ENCODE measurements around the gene COL27A1.

The COL27A1 gene

GRCh38 chr9:114169029-114169951 is 14.0 kb downstream of the COL27A1 start:
- no peak for DNase-seq

GRCh38 chr9:114169952-114170770 is 14.8 kb downstream of the COL27A1 start:
- no peak for DNase-seq

- no peak for DNase-seq
These were observed 15.6 kb downstream of the COL27A1 start for GRCh38 chr9:114170771-114171461.

GRCh38 chr9:114171500-114171899 is 16.2 kb downstream of the COL27A1 start:
- DNase-seq, result no peak

- DNase-seq, result no peak
These were observed 17.9 kb downstream of the COL27A1 start for GRCh38 chr9:114172981-114173833.

GRCh38 chr9:114174557-114174875 is 19.2 kb downstream of the COL27A1 start:
- no peak for DNase-seq

- DNase-seq, result peak; percentile 70
These were observed 19.8 kb downstream of the COL27A1 start for GRCh38 chr9:114174876-114175771.

GRCh38 chr9:114176624-114177291 is 21.4 kb downstream of the COL27A1 start:
- DNase-seq, result no peak

- peak; percentile 36 for DNase-seq
These were observed 22.2 kb downstream of the COL27A1 start for GRCh38 chr9:114177423-114178064.

- no peak for DNase-seq
These were observed 22.7 kb downstream of the COL27A1 start for GRCh38 chr9:114178076-114178475.

GRCh38 chr9:114178756-114179450 is 23.6 kb downstream of the COL27A1 start:
- DNase-seq, result no peak

- DNase-seq, result no peak
These were observed 24.2 kb downstream of the COL27A1 start for GRCh38 chr9:114179516-114179915.

- no peak for DNase-seq
These were observed 25.6 kb downstream of the COL27A1 start for GRCh38 chr9:114180696-114181606.

- DNase-seq, result no peak
These were observed 26.5 kb downstream of the COL27A1 start for GRCh38 chr9:114181607-114182409.

GRCh38 chr9:114183006-114183405 is 27.7 kb downstream of the COL27A1 start:
- DNase-seq, result no peak

- no peak for DNase-seq
These were observed 28.7 kb downstream of the COL27A1 start for GRCh38 chr9:114184071-114184470.

GRCh38 chr9:114184866-114185265 is 29.5 kb downstream of the COL27A1 start:
- no peak for DNase-seq
